Measurements from ENCODE around the gene GPR152.

The GPR152 gene, protein sequence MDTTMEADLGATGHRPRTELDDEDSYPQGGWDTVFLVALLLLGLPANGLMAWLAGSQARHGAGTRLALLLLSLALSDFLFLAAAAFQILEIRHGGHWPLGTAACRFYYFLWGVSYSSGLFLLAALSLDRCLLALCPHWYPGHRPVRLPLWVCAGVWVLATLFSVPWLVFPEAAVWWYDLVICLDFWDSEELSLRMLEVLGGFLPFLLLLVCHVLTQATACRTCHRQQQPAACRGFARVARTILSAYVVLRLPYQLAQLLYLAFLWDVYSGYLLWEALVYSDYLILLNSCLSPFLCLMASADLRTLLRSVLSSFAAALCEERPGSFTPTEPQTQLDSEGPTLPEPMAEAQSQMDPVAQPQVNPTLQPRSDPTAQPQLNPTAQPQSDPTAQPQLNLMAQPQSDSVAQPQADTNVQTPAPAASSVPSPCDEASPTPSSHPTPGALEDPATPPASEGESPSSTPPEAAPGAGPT

DNA sequence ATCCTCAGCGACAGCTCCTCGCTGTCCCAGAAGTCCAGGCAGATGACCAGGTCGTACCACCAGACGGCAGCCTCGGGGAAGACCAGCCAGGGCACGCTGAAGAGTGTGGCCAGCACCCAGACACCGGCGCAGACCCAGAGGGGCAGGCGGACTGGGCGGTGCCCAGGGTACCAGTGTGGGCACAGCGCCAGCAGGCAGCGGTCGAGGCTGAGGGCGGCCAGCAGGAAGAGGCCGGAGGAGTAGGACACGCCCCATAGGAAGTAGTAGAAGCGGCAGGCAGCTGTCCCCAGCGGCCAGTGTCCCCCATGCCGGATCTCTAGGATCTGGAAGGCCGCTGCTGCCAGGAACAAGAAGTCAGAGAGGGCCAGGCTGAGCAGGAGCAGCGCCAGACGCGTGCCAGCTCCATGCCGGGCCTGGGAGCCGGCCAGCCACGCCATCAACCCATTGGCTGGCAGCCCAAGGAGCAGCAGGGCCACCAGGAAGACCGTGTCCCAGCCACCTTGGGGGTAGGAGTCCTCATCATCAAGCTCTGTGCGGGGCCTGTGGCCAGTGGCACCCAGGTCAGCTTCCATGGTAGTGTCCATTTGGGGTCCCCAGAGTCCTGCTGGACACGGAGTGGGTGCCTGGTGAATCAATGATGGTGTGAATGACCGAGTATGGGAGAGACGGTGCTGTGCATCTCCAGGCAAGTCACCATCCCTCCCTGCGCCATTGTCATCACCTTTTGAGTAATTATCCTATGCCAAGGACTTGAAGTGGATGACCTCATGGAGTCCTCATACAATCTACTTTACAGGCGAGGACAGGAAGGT is at the start of gene GPR152:
TSS of gene GPR152 (minus strand) at position 589 of the 812 bp plus-strand sequence. CDS start at position 584, 5 bp downstream.
- no peak for DNase-seq (ENCODE audit: low spot score)

DNA sequence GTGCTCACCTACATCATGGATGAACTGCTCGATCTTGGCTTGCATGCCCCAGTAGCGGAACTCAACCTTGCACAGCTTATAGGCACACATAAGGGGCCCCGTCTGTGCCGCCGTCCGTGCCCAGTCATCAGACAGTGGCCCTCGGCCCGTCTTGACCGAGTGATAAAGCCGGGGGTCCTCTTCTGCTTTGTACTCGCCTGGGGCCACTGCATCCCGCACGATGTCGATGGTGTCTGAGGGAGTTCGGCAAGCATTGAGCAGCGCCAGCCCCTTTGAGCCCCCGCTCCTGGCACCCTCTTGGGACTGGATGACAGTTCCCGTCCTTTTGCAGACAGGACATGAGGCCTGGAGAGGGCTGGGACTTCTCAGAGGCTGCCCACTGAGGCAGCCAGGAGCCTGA is 49.3 kb upstream of the GPR152 start:
- no peak for DNase-seq (ENCODE audit: low spot score)

GRCh38 chr11:67500831-67501715 is 48.5 kb upstream of the GPR152 start:
- DNase-seq (ENCODE audit: low spot score), result no peak

DNA sequence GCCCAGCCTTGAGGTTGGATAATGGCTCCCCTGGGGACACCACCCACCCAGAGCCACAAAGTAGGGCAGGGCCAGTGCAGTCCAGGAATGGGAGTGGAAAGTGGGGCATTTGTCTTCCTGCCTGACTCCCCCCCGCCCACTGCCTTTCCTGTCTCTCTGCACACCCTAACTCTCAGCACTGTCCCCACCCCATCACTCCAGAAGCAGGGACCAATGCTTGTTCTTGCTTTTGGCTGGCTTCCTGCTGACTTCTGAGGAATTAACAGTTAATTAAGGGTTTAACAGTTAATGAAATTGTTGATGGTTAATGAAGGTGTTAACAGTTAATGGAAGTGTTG is 47.9 kb upstream of the GPR152 start:
- DNase-seq (ENCODE audit: low spot score), result no peak

- DNase-seq (ENCODE audit: low spot score), result no peak
These were observed 47.4 kb upstream of the GPR152 start for GRCh38 chr11:67499808-67500483.

GRCh38 chr11:67498544-67498972 is 46.0 kb upstream of the GPR152 start:
- no peak for DNase-seq (ENCODE audit: low spot score)

GRCh38 chr11:67497656-67498291 is 45.2 kb upstream of the GPR152 start:
- no peak for DNase-seq (ENCODE audit: low spot score)

DNA sequence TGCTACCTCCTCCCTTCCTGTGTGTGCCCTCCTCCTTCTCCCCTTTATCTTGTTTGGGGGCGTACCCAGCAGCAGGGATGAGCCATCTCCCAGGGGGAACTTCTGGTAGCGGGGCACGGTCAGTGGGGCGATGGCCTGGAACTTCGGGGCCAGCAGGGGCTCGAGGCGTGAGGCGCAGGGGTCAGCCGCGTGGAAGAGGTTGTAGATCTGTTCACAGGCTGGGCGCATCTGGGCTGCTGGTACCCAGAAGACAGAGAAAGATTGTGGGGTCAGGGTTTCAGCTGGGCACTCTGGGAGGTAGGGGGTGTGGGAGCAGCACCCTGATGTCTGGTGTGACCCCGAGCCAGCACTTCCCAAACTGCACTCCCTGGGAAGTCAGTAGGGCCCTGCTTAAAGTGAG is 43.6 kb upstream of the GPR152 start:
- no peak for DNase-seq (ENCODE audit: low spot score)

DNA sequence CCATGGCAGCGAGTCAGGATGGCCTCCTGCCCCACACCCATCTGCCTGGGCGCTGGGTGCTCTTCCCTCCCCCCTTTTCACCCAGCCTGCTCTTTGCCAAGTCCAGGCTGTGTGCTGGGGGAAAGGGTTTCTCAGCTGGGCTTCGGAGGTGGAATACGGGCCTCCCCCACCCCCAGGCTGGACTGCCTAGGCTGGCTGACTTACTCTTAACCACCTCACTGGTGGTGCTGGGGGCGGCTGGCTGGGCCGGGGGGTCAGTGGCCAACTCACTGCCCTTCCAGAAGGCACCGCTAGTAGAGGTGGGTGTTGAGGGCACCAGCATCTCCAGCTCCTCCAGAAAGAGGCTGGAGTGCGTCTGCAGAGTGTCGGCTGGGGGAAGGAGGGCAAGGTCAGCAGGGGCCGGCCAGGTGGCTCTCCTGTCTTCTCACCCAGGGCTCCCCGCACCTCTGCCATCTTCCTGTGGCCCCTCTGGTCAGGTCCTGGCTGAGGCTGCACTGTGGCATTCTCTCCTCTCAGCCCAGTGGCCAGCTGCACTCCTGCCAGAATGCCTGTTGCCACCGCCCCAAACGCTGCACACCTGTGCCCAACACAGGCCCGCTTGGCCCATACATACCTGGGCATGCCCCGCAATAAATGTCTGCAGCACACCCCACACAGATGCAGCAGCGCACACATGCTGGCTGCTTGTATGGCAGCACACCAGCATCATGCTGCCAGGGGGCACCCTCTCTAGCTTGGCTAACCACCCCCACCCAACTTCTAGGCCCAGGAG is 42.9 kb upstream of the GPR152 start:
- no peak for DNase-seq (ENCODE audit: low spot score)

GRCh38 chr11:67494371-67495233 is 42.1 kb upstream of the GPR152 start:
- no peak for DNase-seq (ENCODE audit: low spot score)

GRCh38 chr11:67493548-67494370 is 41.2 kb upstream of the GPR152 start:
- DNase-seq (ENCODE audit: low spot score), result no peak

DNA sequence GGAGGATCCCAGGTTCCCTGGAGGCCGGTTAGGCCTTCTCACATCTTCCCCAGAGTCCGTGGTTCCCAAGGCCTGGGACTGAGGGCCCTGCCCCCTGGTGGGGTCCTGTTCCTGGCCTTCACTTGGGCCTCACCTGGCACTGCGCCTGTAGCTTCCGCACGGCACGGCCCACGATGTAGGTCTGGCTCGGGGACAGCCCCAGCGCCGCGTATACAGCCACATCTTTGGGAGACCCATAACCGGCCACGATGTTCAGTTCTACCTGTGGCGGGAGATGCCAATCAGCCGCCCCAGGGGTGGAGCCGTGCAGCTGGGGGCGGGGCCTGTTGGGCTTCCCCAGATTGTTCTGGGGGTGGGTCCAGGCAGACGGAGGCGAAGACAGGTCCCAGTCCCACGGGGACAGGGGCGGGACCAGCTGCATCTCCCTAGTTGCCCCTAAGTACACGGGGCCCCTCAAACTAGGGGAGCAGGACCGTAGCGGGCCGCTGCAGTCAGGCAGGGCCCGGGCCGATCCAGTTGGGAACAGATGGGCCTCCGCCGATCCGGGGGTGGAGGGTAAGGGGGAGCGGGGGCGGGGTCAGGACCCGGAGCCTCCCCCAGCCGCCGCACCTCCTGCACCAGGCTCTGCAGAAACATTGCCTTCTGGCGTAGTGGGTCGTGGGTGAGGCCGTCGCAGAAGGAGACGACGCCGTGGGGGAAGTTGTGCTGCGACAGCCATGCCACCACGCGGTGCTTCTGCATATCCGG is 40.4 kb upstream of the GPR152 start:
- no peak for DNase-seq (ENCODE audit: low spot score)

GRCh38 chr11:67492069-67492727 is 39.7 kb upstream of the GPR152 start:
- no peak for DNase-seq (ENCODE audit: low spot score)

DNA sequence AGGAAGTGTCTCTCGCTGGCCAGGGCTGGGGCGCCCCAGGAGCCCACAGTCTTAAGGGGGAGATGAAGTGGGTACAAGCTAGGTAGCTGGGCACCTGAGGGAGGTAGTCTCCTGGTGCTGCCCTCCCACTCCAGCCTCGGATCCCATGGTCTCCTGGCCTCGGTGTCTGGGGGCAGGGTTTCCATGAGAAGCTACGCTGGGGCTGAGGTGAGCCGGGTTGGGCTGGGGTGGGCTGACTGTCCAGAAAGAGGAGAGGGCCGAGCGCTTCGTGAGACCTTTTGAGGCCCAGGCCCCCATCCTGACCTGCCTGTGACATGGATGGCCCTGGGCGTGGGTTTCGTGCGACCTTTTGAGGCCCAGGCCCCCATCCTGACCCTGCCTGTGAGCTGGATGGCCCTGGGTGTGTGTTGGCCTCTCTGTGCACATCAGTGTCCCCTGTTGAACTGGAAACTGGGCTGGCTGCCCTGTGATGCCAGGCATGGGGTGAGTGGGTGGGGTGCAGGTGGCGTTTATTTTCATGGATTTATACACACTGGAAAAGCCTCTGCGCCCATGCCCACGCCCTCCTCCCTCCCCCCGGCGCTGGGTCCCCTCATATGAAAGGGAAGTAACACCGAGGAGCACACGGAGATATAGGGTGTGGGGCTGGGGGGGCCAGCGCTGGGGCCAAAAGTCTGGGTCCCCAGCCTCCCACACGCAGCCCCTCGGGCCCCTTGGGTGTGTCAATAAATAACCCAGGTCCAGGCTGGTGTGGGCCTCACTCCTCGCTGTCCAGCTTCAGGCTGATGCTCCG is 38.9 kb upstream of the GPR152 start:
- no peak for DNase-seq (ENCODE audit: low spot score)

DNA sequence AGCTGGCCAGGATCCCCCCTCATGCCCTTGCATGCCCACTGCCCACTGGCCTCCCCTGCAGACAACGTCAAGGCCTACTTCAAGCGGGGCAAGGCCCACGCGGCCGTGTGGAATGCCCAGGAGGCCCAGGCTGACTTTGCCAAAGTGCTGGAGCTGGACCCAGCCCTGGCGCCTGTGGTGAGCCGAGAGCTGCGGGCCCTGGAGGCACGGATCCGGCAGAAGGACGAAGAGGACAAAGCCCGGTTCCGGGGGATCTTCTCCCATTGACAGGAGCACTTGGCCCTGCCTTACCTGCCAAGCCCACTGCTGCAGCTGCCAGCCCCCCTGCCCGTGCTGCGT is 38.2 kb upstream of the GPR152 start:
- DNase-seq (ENCODE audit: low spot score), result no peak
